WTC11 (cell line): ENCODE measurements around the gene GATA3. TPM values are rescaled to one million over a fixed set of nuclear protein-coding genes. Genes with fewer than 3 reads are reported as not detected.

ENCODE experiments used
- ATAC-seq: fragments of 200-7000 bp; cut with Tn5 transposase; 2 replicates; pipeline ENCODE4 v1.10.0; 2021; ENCODE audit warnings: mild to moderate bottlenecking, moderate library complexity
- CTCF ChIA-PET: fragments of 300-600 bp; sonication (Branson Sonifier 250); formaldehyde crosslinking; loops from one replicate; lab custom pipeline; 2021; ENCODE audit warnings: antibody characterized with exemption; lab: Charles Lee
- POLR2A ChIA-PET: fragments of 350-600 bp; sonication (Branson Sonifier 250); formaldehyde crosslinking; loops from one replicate; lab custom pipeline; 2021; ENCODE audit warnings: antibody characterized with exemption; lab: Charles Lee
- DNase-seq: peaks from one replicate; pipeline ENCODE4 v3.0.0; 2021; ENCODE audit warnings: low spot score
- H3K27ac Mint-ChIP-seq: 2 replicates; pipeline ENCODE4 v1.8.0; 2021; ENCODE audit warnings: mixed read lengths
- H3K27me3 Mint-ChIP-seq: 2 replicates; pipeline ENCODE4 v1.8.0; 2021; ENCODE audit warnings: low read depth, mild to moderate bottlenecking, moderate library complexity, mixed read lengths
- H3K36me3 Mint-ChIP-seq: 2 replicates; pipeline ENCODE4 v1.8.0; 2021; ENCODE audit warnings: mixed read lengths
- H3K4me1 Mint-ChIP-seq: 2 replicates; pipeline ENCODE4 v1.8.0; 2022; ENCODE audit warnings: mixed read lengths
- H3K4me3 Mint-ChIP-seq: 2 replicates; pipeline ENCODE4 v1.8.0; 2021; ENCODE audit warnings: mild to moderate bottlenecking, moderate library complexity, mixed read lengths
- H3K9me3 Mint-ChIP-seq: 2 replicates; pipeline ENCODE4 v1.8.0; 2021; ENCODE audit warnings: mixed read lengths
- CREB1 ChIP-seq: sonication (generic); formaldehyde crosslinking; IDR thresholded peaks from 2 replicates; pipeline ENCODE4 v1.8.0; 2023; ENCODE audit warnings: mild to moderate bottlenecking, missing genetic modification reagents
- ETV6 ChIP-seq: sonication (generic); formaldehyde crosslinking; IDR thresholded peaks from 2 replicates; pipeline ENCODE4 v1.8.1; 2022; ENCODE audit warnings: mild to moderate bottlenecking, missing genetic modification reagents
- NR1H2 ChIP-seq: sonication (generic); formaldehyde crosslinking; IDR thresholded peaks from 2 replicates; pipeline ENCODE4 v1.9.0; 2021; ENCODE audit warnings: mild to moderate bottlenecking, moderate library complexity, missing genetic modification reagents
- RELA ChIP-seq: sonication (generic); formaldehyde crosslinking; IDR thresholded peaks from 2 replicates; pipeline ENCODE4 v1.8.1; 2022; ENCODE audit warnings: missing genetic modification reagents, mild to moderate bottlenecking, borderline replicate concordance
- SMAD3 ChIP-seq: sonication (generic); formaldehyde crosslinking; IDR thresholded peaks from 2 replicates; pipeline ENCODE4 v1.8.0; 2022; ENCODE audit warnings: missing genetic modification reagents, mild to moderate bottlenecking, borderline replicate concordance
- SOX15 ChIP-seq: fragments of 250-450 bp; sonication (Bioruptor Pico); IDR thresholded peaks from 2 replicates; pipeline ENCODE4 v1.9.0; 2021; ENCODE audit warnings: mild to moderate bottlenecking
- STAT6 ChIP-seq: sonication (generic); formaldehyde crosslinking; conservative IDR thresholded peaks from 2 replicates; pipeline ENCODE4 v1.8.1; 2023; ENCODE audit warnings: mild to moderate bottlenecking, low read depth, missing genetic modification reagents, moderate library complexity
- TEAD1 ChIP-seq: sonication (generic); formaldehyde crosslinking; IDR thresholded peaks from 2 replicates; pipeline ENCODE4 v1.8.0; 2022; ENCODE audit warnings: mild to moderate bottlenecking, missing genetic modification reagents
- ZNF219 ChIP-seq: sonication (generic); formaldehyde crosslinking; IDR thresholded peaks from 2 replicates; pipeline ENCODE4 v1.8.0; 2023; ENCODE audit warnings: missing genetic modification reagents, mild to moderate bottlenecking, borderline replicate concordance
- ZNF263 ChIP-seq: sonication (generic); formaldehyde crosslinking; IDR thresholded peaks from 2 replicates; pipeline ENCODE4 v1.8.1; 2022; ENCODE audit warnings: low read depth, mild to moderate bottlenecking, moderate library complexity, missing genetic modification reagents
- ZNF281 ChIP-seq: sonication (generic); formaldehyde crosslinking; IDR thresholded peaks from 2 replicates; pipeline ENCODE4 v1.8.0; 2023; ENCODE audit warnings: mild to moderate bottlenecking, missing genetic modification reagents
- ZNF532 ChIP-seq: fragments of 250-450 bp; sonication (Bioruptor Pico); IDR thresholded peaks from 2 replicates; pipeline ENCODE4 v1.9.0; 2021; ENCODE audit warnings: mild to moderate bottlenecking, borderline replicate concordance
- total RNA-seq: library from RNA; stranded (reverse); gene quantifications from 3 replicates; pipeline ENCODE4 v1.2.3, GENCODE V29; 2021

Gene GATA3
- total RNA-seq, 1 experiment from 2014 or later: 0.72 TPM

- Mint-ChIP-seq H3K27ac (peak overlapping the region; percentile 33; the same call in 1 of the 2 replicates), H3K4me3 (peak overlapping the region; percentile 61), H3K27me3 (peaks cover 92% of the 10 kb centered on the region), H3K9me3 (no peaks in the 10 kb centered on the region)
- CTCF ChIA-PET: no interaction called here
- DNase-seq (no peak), ATAC-seq (peak; percentile 23)
- peak; percentile 99 for TF ChIP-seq ETV6 (CRISPR knock-in tag)
- TF ChIP-seq ZNF219 (CRISPR knock-in tag): no peak
- TF ChIP-seq ZNF263 (CRISPR knock-in tag): no peak
- TF ChIP-seq, all 79 proteins: peak for 1
- Mint-ChIP-seq H3K4me1 (peaks cover 82% of the 10 kb centered on the region), H3K36me3 (no peaks in the 10 kb centered on the region)
- POLR2A ChIA-PET: interaction anchor here (1.0 kb wide), 1 partner anchor 18 kb away, joined by 3 read pairs; no protein-coding TSS in a partner anchor
Measured at GRCh38 chr10:8063128-8063908, 8.8 kb downstream of the GATA3 start.

GRCh38 chr10:8063935-8064334 is 9.4 kb downstream of the GATA3 start:
- Mint-ChIP-seq H3K36me3 (no peaks in the 10 kb centered on the region), H3K9me3 (no peaks in the 10 kb centered on the region), H3K4me1 (peaks cover 76% of the 10 kb centered on the region), H3K27me3 (peaks cover 87% of the 10 kb centered on the region), H3K27ac (no peak overlapping the region), H3K4me3 (peak overlapping the region; percentile 61)
- no peak for DNase-seq
- ChIA-PET CTCF (interaction anchor here (0.6 kb wide), 1 partner anchor 78 kb away, joined by 5 read pairs; no protein-coding TSS in a partner anchor), POLR2A (no interaction called here)
- no peak for TF ChIP-seq RELA
- TF ChIP-seq SOX15 (CRISPR knock-in tag): no peak
- no peak for TF ChIP-seq STAT6 (CRISPR knock-in tag)
- TF ChIP-seq ZNF532 (CRISPR knock-in tag): no peak
- no peak for TF ChIP-seq CREB1 (CRISPR knock-in tag)
- TF ChIP-seq SMAD3 (CRISPR knock-in tag): no peak
- TF ChIP-seq TEAD1: no peak
- TF ChIP-seq ZNF281 (CRISPR knock-in tag): no peak
- TF ChIP-seq NR1H2: no peak
- ATAC-seq: no peak
